HG03439 (cell line): ENCODE data around the gene OLFML2A.

Experiments
- ATAC-seq: cut with Tn5 transposase; IDR thresholded peaks from one replicate; pipeline ENCODE4 v1.9.1; 2021; ENCODE audit warnings: mild to moderate bottlenecking, moderate library complexity; ENCODE audit not compliant: unreplicated experiment

The OLFML2A gene

GRCh38 chr9:124794902-124795491 lies 18.1 kb downstream of the OLFML2A start:
- no peak for ATAC-seq

- ATAC-seq: no peak
Observed at GRCh38 chr9:124795881-124796431, 19.0 kb downstream of the OLFML2A start.

- no peak for ATAC-seq
Observed at GRCh38 chr9:124797343-124798103, 20.6 kb downstream of the OLFML2A start.

- ATAC-seq: no peak
Observed at GRCh38 chr9:124799274-124800006, 22.5 kb downstream of the OLFML2A start.

- no peak for ATAC-seq
Observed at GRCh38 chr9:124800306-124801259, 23.6 kb downstream of the OLFML2A start.

DNA sequence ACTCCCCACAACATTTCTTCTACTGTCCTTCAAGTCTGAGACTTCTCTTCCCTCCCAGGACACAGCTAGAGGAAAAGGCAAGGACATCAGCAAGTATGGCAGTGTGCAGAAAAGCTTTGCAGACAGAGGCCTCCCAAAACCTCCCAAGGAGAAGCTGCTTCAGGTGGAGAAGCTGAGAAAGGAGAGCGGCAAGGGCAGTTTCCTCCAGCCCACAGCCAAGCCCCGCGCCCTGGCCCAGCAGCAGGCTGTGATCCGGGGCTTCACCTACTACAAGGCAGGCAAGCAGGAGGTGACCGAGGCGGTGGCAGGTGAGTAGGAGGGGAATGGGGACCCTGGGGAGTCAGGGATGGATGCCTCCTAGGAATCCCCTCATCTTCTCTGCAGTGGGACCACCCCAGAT lies 24.4 kb downstream of the OLFML2A start:
- ATAC-seq: no peak

DNA sequence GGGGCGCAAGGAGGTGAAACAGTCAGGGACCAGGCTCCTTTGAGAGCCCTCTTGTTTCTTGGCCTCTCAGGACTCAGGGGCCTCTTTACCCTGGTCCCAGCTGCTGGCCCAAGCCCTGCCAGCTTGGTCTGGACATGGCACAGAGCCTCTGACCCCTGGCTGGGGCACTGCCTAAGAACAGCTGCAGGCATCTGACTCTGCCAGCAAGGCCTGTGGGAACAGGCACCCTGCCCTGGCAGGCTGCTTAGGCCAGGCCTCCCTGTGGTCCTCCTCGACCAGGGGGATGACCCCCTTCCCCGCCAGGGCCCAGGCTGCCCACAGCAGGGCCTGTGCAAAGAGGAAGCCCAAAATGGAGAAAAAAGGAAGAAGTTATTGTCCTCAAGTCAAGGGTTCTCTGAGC lies 25.5 kb downstream of the OLFML2A start:
- no peak for ATAC-seq

DNA sequence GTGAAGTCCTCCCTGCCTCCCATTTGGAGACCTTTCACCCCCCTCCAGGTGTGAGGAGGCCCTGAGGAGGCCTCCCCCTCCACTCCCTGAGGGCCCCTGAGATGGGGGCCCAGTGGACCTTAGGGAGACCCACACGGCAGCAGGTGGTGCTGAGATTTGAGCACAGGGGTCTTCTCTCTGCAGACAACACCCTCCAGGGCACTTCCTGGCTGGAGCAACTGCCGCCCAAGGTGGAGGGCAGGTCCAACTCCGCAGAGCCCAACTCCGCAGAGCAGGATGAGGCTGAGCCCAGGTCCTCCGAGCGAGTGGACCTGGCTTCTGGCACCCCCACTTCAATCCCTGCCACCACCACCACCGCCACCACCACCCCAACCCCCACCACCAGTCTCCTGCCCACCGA lies 27.0 kb downstream of the OLFML2A start:
- ATAC-seq: no peak

GRCh38 chr9:124805186-124805585 lies 28.3 kb downstream of the OLFML2A start:
- ATAC-seq: no peak

GRCh38 chr9:124808246-124808956 lies 31.5 kb downstream of the OLFML2A start:
- no peak for ATAC-seq

- ATAC-seq: no peak
Observed at GRCh38 chr9:124809211-124809610, 32.3 kb downstream of the OLFML2A start.

- no peak for ATAC-seq
Observed at GRCh38 chr9:124809741-124810500, 33.0 kb downstream of the OLFML2A start.

DNA sequence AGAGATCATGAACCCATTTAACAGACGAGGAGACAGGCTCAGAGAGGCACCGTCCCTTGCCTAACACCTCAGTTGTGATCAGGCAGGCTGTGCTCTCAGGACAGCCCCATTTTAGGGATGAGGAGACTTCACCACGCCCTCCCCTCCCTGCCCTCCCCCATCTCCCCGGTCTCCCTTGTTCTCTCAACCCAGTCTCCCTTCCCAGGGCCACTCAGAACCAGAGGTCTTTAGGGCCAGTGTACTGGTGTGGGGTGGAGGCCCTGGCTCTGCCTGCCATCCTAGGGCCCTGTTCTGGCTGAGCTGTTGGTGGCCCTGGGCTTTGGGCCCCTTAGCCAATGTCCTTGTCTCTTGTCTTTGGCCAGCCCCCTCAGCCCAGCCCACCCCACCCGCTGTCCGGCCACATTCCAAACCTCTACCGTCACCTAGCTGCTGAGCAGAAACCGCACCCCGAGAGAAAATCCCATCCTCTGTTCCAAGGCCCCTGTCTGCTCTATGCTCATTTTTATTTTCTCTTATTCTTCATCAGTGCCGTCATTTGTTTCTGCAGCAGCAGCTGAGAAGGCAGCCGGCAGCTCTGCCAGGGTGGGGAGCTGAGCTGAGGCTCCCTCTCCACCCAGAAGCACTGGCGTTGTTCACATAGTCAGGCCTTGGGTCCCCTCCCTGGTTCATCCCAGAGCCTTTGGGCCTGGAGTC lies 33.9 kb downstream of the OLFML2A start:
- ATAC-seq: no peak

- ATAC-seq: no peak
Observed at GRCh38 chr9:124812441-124812876, 35.5 kb downstream of the OLFML2A start.

GRCh38 chr9:124813041-124813440 lies 36.1 kb downstream of the OLFML2A start:
- no peak for ATAC-seq

GRCh38 chr9:124813501-124814163 lies 36.7 kb downstream of the OLFML2A start:
- ATAC-seq: no peak

- no peak for ATAC-seq
Observed at GRCh38 chr9:124814164-124814535, 37.2 kb downstream of the OLFML2A start.

GRCh38 chr9:124815601-124816000 lies 38.7 kb downstream of the OLFML2A start:
- no peak for ATAC-seq
